ENCODE results near the gene GAS7.

Gene GAS7

GRCh38 chr17:9868552-9868951, 329.9 kb downstream of the GAS7 start:
- ATAC-seq = no peak

- no peak for ATAC-seq
These were observed 332.8 kb downstream of the GAS7 start for GRCh38 chr17:9865586-9865985.

- no peak for ATAC-seq
These were observed 335.5 kb downstream of the GAS7 start for GRCh38 chr17:9862949-9863348.

GRCh38 chr17:9862220-9862619, 336.2 kb downstream of the GAS7 start:
- ATAC-seq = no peak

GRCh38 chr17:9860851-9861250, 337.6 kb downstream of the GAS7 start:
- ATAC-seq = no peak

Measured in activated CD4-positive, CD25-positive, alpha-beta regulatory T cell treated with anti-CD3 and anti-CD28 coated beads, Interleukin-2, amount 50 U/mL, for 24 hours (primary cell).